H1 (cell line): ENCODE data around the gene PAEP. TPM values are rescaled to one million over a fixed set of nuclear protein-coding genes. Genes with fewer than 3 reads are reported as not detected.

Source experiments
- RAD21 ChIP-seq, 2 experiments: IDR thresholded peaks in 1 of 2; conservative IDR thresholded peaks in 1 of 2; 2 replicates each; pipeline ENCODE4 v1.6.1; 2011; ENCODE audit warnings: low read depth in 2 of 2, low read length in 2 of 2, improper control_type of control experiment in 1 of 2, inconsistent platforms in 1 of 2, mild to moderate bottlenecking in 1 of 2, moderate library complexity in 1 of 2
- SUZ12 ChIP-seq: fragments of 200-600 bp; sonication (generic); IDR thresholded peaks from 2 replicates; pipeline ENCODE4 v1.6.1; 2012; ENCODE audit warnings: mild to moderate bottlenecking, inconsistent platforms, low read length, moderate library complexity, mixed read lengths
- TCF12 ChIP-seq: IDR thresholded peaks from 2 replicates; pipeline ENCODE4 v1.6.1; 2011; ENCODE audit warnings: low read depth, mild to moderate bottlenecking, low read length
- polyA plus RNA-seq, 7 experiments: library from polyadenylated mRNA; depleted of rRNA in 3 of 7; stranded (reverse) in 5 of 7; unstranded in 2 of 7; fragments of >200 nt in 5 of 7; fragments of 200-250 nt in 2 of 7; gene quantifications; 1 replicate in 5 of 7; 2 replicates in 1 of 7; 4 replicates in 1 of 7; pipeline versions ENCODE4 v1.2.1 to v1.2.3, GENCODE V29; 2011 to 2013; ENCODE audit warnings: missing spikeins in 2 of 7, mixed read lengths in 2 of 7
- total RNA-seq: library from RNA; stranded (reverse); fragmentation: NEBNext Ultra II Directional; extraction: Animal tissue kit (Norgen Biotek cat#: 25700); gene quantifications from 2 replicates; pipeline ENCODE4 v1.2.1, GENCODE V29; 2021
- TF ChIP-seq, protein P1 (sequence below), 3 experiments: IDR thresholded peaks; 1 replicate in 2 of 3; 2 replicates in 1 of 3; pipeline versions ENCODE4 v1.5.1 to v1.6.1; 2011; ENCODE audit warnings: low read length in 3 of 3, mild to moderate bottlenecking in 3 of 3, inconsistent platforms in 2 of 3, low read depth in 1 of 3, moderate library complexity in 1 of 3; ENCODE audit not compliant: insufficient read depth in 1 of 3; ENCODE audit errors: control extremely low read depth in 1 of 3

PAEP gene
- total and polyA plus RNA-seq, 2 of the 8 experiments (the other 6 are each of a cell fraction or from before 2014, with no cell fraction given): not detected

- TF ChIP-seq RAD21 (IDR thresholded peaks at IDR 0.05 in 1 of 2, conservative IDR thresholded peaks at IDR 0.05 in 1 of 2; ENCODE audit: low read depth in 2 of 2, low read length in 2 of 2): no peak
- TF ChIP-seq SUZ12: no peak
- no peak for TF ChIP-seq TCF12
- TF ChIP-seq, protein P1, sequence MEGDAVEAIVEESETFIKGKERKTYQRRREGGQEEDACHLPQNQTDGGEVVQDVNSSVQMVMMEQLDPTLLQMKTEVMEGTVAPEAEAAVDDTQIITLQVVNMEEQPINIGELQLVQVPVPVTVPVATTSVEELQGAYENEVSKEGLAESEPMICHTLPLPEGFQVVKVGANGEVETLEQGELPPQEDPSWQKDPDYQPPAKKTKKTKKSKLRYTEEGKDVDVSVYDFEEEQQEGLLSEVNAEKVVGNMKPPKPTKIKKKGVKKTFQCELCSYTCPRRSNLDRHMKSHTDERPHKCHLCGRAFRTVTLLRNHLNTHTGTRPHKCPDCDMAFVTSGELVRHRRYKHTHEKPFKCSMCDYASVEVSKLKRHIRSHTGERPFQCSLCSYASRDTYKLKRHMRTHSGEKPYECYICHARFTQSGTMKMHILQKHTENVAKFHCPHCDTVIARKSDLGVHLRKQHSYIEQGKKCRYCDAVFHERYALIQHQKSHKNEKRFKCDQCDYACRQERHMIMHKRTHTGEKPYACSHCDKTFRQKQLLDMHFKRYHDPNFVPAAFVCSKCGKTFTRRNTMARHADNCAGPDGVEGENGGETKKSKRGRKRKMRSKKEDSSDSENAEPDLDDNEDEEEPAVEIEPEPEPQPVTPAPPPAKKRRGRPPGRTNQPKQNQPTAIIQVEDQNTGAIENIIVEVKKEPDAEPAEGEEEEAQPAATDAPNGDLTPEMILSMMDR (IDR thresholded peaks at IDR 0.05; ENCODE audit: control extremely low read depth in 1 of 3, insufficient read depth in 1 of 3, low read depth in 1 of 3, low read length in 3 of 3): no peak
Observed at GRCh38 chr9:135583688-135584011, 22.1 kb downstream of the PAEP start (continued).
